ENCODE data around the gene PJA1.

PJA1 gene

GRCh38 chrX:69143530-69143929 lies 21.7 kb downstream of the PJA1 start:
- TF ChIP-seq CTCF (IDR thresholded peaks at IDR 0.05; ENCODE audit: extremely low read depth, missing control alignments): no peak
- no peak for DNase-seq (ENCODE audit: low spot score)

GRCh38 chrX:69142788-69143469 lies 22.3 kb downstream of the PJA1 start:
- no peak for DNase-seq (ENCODE audit: low spot score)
- no peak for TF ChIP-seq CTCF (IDR thresholded peaks at IDR 0.05; ENCODE audit: extremely low read depth, missing control alignments)

GRCh38 chrX:69140837-69141236 lies 24.4 kb downstream of the PJA1 start:
- TF ChIP-seq CTCF (IDR thresholded peaks at IDR 0.05; ENCODE audit: extremely low read depth, missing control alignments): no peak
- no peak for DNase-seq (ENCODE audit: low spot score)

GRCh38 chrX:69139516-69139915 lies 25.7 kb downstream of the PJA1 start:
- no peak for DNase-seq (ENCODE audit: low spot score)
- no peak for TF ChIP-seq CTCF (IDR thresholded peaks at IDR 0.05; ENCODE audit: extremely low read depth, missing control alignments)

- no peak for DNase-seq (ENCODE audit: low spot score)
Measured at GRCh38 chrX:69138512-69138911, 26.7 kb downstream of the PJA1 start.

GRCh38 chrX:69138118-69138390 lies 27.2 kb downstream of the PJA1 start:
- TF ChIP-seq CTCF (IDR thresholded peaks at IDR 0.05; ENCODE audit: extremely low read depth, missing control alignments): no peak

More at GRCh38 chrX:69138512-69138911, 26.7 kb downstream of the PJA1 start:
- no peak for TF ChIP-seq CTCF (IDR thresholded peaks at IDR 0.05; ENCODE audit: extremely low read depth, missing control alignments)

GRCh38 chrX:69137371-69138117 lies 27.7 kb downstream of the PJA1 start:
- no peak for DNase-seq (ENCODE audit: low spot score)
- TF ChIP-seq CTCF (IDR thresholded peaks at IDR 0.05; ENCODE audit: extremely low read depth, missing control alignments): no peak

More at GRCh38 chrX:69138118-69138390, 27.2 kb downstream of the PJA1 start:
- DNase-seq (ENCODE audit: low spot score): no peak
